NCI-H82 (cell line): ENCODE data around the gene FXYD4.
A peak's percentile ranks its signal among the peaks of the same experiment; 100 is the strongest.

Source experiments
- DNase-seq: peaks from one replicate; lab custom pipeline; 2025; lab: John Stamatoyannopoulos, UW

The FXYD4 gene

GRCh38 chr10:43344051-43344450, 27.4 kb upstream of the FXYD4 start:
- DNase-seq: no peak

- no peak for DNase-seq
These were observed 23.4 kb upstream of the FXYD4 start for GRCh38 chr10:43347997-43348396.

GRCh38 chr10:43348511-43349312, 22.7 kb upstream of the FXYD4 start:
- DNase-seq: peak; percentile 87

- no peak for DNase-seq
These were observed 21.3 kb upstream of the FXYD4 start for GRCh38 chr10:43350156-43350555.

- DNase-seq: no peak
These were observed 20.8 kb upstream of the FXYD4 start for GRCh38 chr10:43350686-43351085.

GRCh38 chr10:43351301-43351700, 20.1 kb upstream of the FXYD4 start:
- no peak for DNase-seq

- no peak for DNase-seq
These were observed 18.5 kb upstream of the FXYD4 start for GRCh38 chr10:43352951-43353350.

- DNase-seq: no peak
These were observed 17.7 kb upstream of the FXYD4 start for GRCh38 chr10:43353495-43354329.

- DNase-seq: no peak
These were observed 17.2 kb upstream of the FXYD4 start for GRCh38 chr10:43354330-43354635.

- DNase-seq: no peak
These were observed 16.5 kb upstream of the FXYD4 start for GRCh38 chr10:43354879-43355380.

- no peak for DNase-seq
These were observed 15.6 kb upstream of the FXYD4 start for GRCh38 chr10:43355749-43356371.

- DNase-seq: no peak
These were observed 11.3 kb upstream of the FXYD4 start for GRCh38 chr10:43360086-43360485.

- no peak for DNase-seq
These were observed 9.8 kb upstream of the FXYD4 start for GRCh38 chr10:43361547-43362190.

GRCh38 chr10:43362191-43362839, 9.1 kb upstream of the FXYD4 start:
- DNase-seq: peak; percentile 91

GRCh38 chr10:43365001-43365400, 6.4 kb upstream of the FXYD4 start:
- DNase-seq: no peak

- no peak for DNase-seq
These were observed 1.5 kb upstream of the FXYD4 start for GRCh38 chr10:43369921-43370320.

- no peak for DNase-seq
These were observed 693 bp upstream of the FXYD4 start for GRCh38 chr10:43370671-43371215.

- peak; percentile 7 for DNase-seq
These were observed 1.4 kb downstream of the FXYD4 start for GRCh38 chr10:43372765-43373361.

- no peak for DNase-seq
These were observed 2.0 kb downstream of the FXYD4 start for GRCh38 chr10:43373461-43373860.

GRCh38 chr10:43374194-43374593, 2.8 kb downstream of the FXYD4 start:
- no peak for DNase-seq

- no peak for DNase-seq
These were observed 4.1 kb downstream of the FXYD4 start for GRCh38 chr10:43375401-43376020.
